22Rv1 (cell line): ENCODE data around the gene IRF1.

ENCODE experiments used
- H3K27ac ChIP-seq: fragments of 450-650 bp; 2 replicates; pipeline ENCODE4 v1.5.1; 2017
- CTCF ChIP-seq: fragments of 450-650 bp; IDR thresholded peaks from 2 replicates; pipeline ENCODE4 v1.5.1; 2017; ENCODE audit warnings: mild to moderate bottlenecking
- ZFX ChIP-seq: fragments of 450-650 bp; IDR thresholded peaks from 2 replicates; pipeline ENCODE4 v1.6.1; 2017; ENCODE audit warnings: antibody characterized with exemption, borderline replicate concordance

The IRF1 gene

DNA sequence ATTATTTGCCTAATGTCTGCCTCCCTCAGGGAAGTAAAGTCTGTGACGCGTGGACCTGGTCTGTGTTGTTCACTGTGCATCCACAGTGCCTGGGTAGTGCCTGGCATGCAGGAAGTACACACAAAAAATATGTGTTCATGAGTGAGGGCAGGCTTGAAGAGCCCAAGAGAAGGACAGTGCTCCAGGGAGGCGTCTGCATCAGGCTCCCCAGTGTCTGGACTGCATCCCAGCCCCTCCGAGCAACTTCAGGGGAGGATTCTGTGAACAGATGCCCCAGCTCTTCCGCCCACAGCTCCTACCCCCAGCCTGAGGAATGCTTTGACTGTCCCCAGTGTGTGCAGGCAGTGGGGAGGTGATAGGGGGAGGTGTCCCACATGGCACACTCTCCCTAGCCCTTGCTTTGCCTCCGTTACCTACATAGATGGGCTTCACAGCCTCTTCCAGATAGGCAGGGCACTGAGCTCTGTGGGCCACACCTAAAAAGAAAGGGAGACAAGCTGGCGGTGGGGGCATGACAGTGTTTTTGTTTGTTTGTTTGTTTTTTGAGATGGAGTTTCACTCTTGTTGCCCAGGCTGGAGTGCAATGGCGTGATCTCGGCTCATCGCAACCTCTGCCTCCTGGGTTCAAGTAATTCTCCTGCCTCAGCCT lies 25.4 kb downstream of the IRF1 start:
- no peak for TF ChIP-seq CTCF
- no peak for TF ChIP-seq ZFX
- H3K27ac ChIP-seq: no peak overlapping the region

- TF ChIP-seq CTCF: no peak
- TF ChIP-seq ZFX: no peak
- H3K27ac ChIP-seq: no peak overlapping the region
Measured at GRCh38 chr5:132464156-132464939, 26.2 kb downstream of the IRF1 start.

GRCh38 chr5:132463811-132464155 lies 26.8 kb downstream of the IRF1 start:
- TF ChIP-seq CTCF (no peak), ZFX (no peak)
- no peak overlapping the region for H3K27ac ChIP-seq

- no peak overlapping the region for H3K27ac ChIP-seq
- TF ChIP-seq ZFX (no peak), CTCF (no peak)
Measured at GRCh38 chr5:132462856-132463745, 27.5 kb downstream of the IRF1 start.

GRCh38 chr5:132462333-132462732 lies 28.2 kb downstream of the IRF1 start:
- no peak overlapping the region for H3K27ac ChIP-seq
- TF ChIP-seq ZFX (no peak), CTCF (no peak)

GRCh38 chr5:132461569-132462070 lies 29.0 kb downstream of the IRF1 start:
- TF ChIP-seq CTCF (no peak), ZFX (no peak)

More at GRCh38 chr5:132461569-132462070, 29.0 kb downstream of the IRF1 start:
- no peak overlapping the region for H3K27ac ChIP-seq
